Common myeloid progenitor, CD34-positive (primary cell): ENCODE results near the gene ADGRL3.

ENCODE experiments used
- CTCF ChIA-PET: fragments of 350-600 bp; sonication (Branson Sonifier 250); formaldehyde crosslinking; loops from one replicate; lab custom pipeline; 2021; ENCODE audit warnings: antibody characterized with exemption; lab: Charles Lee
- POLR2A ChIA-PET: fragments of 350-600 bp; sonication (Branson Sonifier 250); formaldehyde crosslinking; loops from one replicate; lab custom pipeline; 2021; ENCODE audit warnings: antibody characterized with exemption; lab: Charles Lee
- DNase-seq, 3 donors: peaks; one replicate each; pipeline versions ENCODE4 v3.0.0 to v3.0.0-alpha.2; 2013
- H3K27ac ChIP-seq, 2 experiments: 1 replicate in 1 of 2; 2 replicates in 1 of 2; pipeline ENCODE4 v1.7.0; 2013; ENCODE audit warnings: inconsistent platforms in 2 of 2, low read length in 2 of 2, mild to moderate bottlenecking in 2 of 2, low read depth in 1 of 2, moderate library complexity in 1 of 2; ENCODE audit not compliant: severe bottlenecking in 2 of 2, insufficient read depth in 1 of 2, poor library complexity in 1 of 2
- H3K27me3 ChIP-seq, 5 experiments: replicated peaks in 2 of 5; 1 replicate in 3 of 5; 2 replicates in 2 of 5; pipeline versions ENCODE4 v1.6.1 to v1.7.0; 2013; ENCODE audit warnings: low read length in 4 of 5, mild to moderate bottlenecking in 2 of 5, moderate library complexity in 2 of 5, inconsistent platforms in 1 of 5; ENCODE audit not compliant: insufficient read depth in 5 of 5, control insufficient read depth in 4 of 5
- H3K36me3 ChIP-seq, 4 experiments: 1 replicate in 2 of 4; 2 replicates in 2 of 4; pipeline versions ENCODE4 v1.6.1 to v1.7.0; 2013; ENCODE audit warnings: low read length in 3 of 4, control low read depth in 1 of 4, mild to moderate bottlenecking in 1 of 4; ENCODE audit not compliant: control insufficient read depth in 4 of 4, insufficient read depth in 4 of 4
- H3K4me1 ChIP-seq, 4 experiments: 1 replicate in 3 of 4; 2 replicates in 1 of 4; pipeline versions ENCODE4 v1.6.1 to v1.7.1; 2013; ENCODE audit warnings: low read length in 3 of 4, mild to moderate bottlenecking in 3 of 4, control low read depth in 1 of 4, inconsistent platforms in 1 of 4, moderate library complexity in 1 of 4; ENCODE audit not compliant: control insufficient read depth in 4 of 4, insufficient read depth in 4 of 4; ENCODE audit errors: control extremely low read depth in 1 of 4
- H3K4me3 ChIP-seq, 7 experiments: 1 replicate in 4 of 7; 2 replicates in 3 of 7; pipeline versions ENCODE4 v1.5.1 to v1.7.0; 2013; ENCODE audit warnings: mild to moderate bottlenecking in 7 of 7, low read length in 6 of 7, moderate library complexity in 6 of 7, inconsistent platforms in 2 of 7, low read depth in 2 of 7, control low read depth in 1 of 7; ENCODE audit not compliant: insufficient read depth in 4 of 7, control insufficient read depth in 1 of 7; ENCODE audit errors: extremely low read depth in 1 of 7
- H3K9me3 ChIP-seq, 5 experiments: 1 replicate in 4 of 5; 2 replicates in 1 of 5; pipeline versions ENCODE4 v1.6.1 to v1.7.1; 2013; ENCODE audit warnings: low read length in 4 of 5, mild to moderate bottlenecking in 2 of 5, inconsistent platforms in 1 of 5, low read depth in 1 of 5, moderate library complexity in 1 of 5; ENCODE audit not compliant: control insufficient read depth in 4 of 5, insufficient read depth in 2 of 5; ENCODE audit errors: control extremely low read depth in 1 of 5
- WGBS: methylation state at CpG from one replicate; pipeline ENCODE4 v1.1.5; 2013; ENCODE audit not compliant: insufficient coverage; 5-methylcytosine and 5-hydroxymethylcytosine counted together

The ADGRL3 gene

DNA sequence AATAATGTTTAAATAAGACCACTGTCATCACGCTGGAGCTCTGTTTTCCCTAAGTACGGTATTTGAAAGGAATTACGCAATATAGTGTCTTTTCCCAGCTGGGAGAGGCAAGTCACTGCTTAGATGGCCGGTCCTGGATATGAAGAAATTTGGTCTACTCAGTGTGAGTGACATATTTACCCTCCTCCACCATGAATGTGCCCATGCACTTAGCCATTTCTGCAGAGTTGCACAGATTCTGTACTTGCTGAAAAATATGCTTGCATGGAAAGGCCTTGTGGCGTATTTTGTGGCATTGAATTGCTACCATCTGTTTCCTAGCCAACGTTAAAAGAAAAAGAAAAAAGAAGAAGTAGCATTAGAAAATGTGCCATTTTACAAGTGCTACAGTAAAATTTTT is 73.1 kb downstream of the ADGRL3 start:
- CTCF ChIA-PET, result interaction anchor here (1.1 kb wide), 1 partner anchor 20 kb away, joined by 3 read pairs; no protein-coding TSS in a partner anchor
- Histone ChIP-seq H3K4me1 (peaks cover 0 to 32% (median 17%) of the 10 kb centered on the region in 4 experiments), H3K9me3 (no peaks in the 10 kb centered on the region), H3K27me3 (peaks cover 0 to 13% (median 0%) of the 10 kb centered on the region in 5 experiments), H3K4me3 (no peak overlapping the region), H3K36me3 (no peaks in the 10 kb centered on the region), H3K27ac (no peak overlapping the region)
- 0% methylated on average over 1 of the region's 6 CpGs for WGBS
- DNase-seq, result peak; percentile 83 to 96 (median 94)
- POLR2A ChIA-PET, result no interaction called here

GRCh38 chr4:61274286-61274685 is 74.2 kb downstream of the ADGRL3 start:
- Histone ChIP-seq H3K27ac (no peak overlapping the region), H3K27me3 (peaks cover 0 to 13% (median 0%) of the 10 kb centered on the region in 5 experiments), H3K9me3 (no peaks in the 10 kb centered on the region), H3K4me3 (no peak overlapping the region), H3K36me3 (no peaks in the 10 kb centered on the region), H3K4me1 (peaks cover 0 to 25% (median 13%) of the 10 kb centered on the region in 4 experiments)
- DNase-seq, result no peak
- CTCF ChIA-PET, result no interaction called here
- WGBS, result no CpG with 5 or more reads among the region's 1 CpG
- POLR2A ChIA-PET, result no interaction called here

- Histone ChIP-seq H3K27me3 (peaks cover 0 to 13% (median 0%) of the 10 kb centered on the region in 5 experiments), H3K27ac (no peak overlapping the region), H3K4me3 (no peak overlapping the region), H3K9me3 (no peaks in the 10 kb centered on the region), H3K36me3 (no peaks in the 10 kb centered on the region), H3K4me1 (peaks cover 0 to 25% (median 13%) of the 10 kb centered on the region in 4 experiments)
- CTCF ChIA-PET, result no interaction called here
- 33% methylated on average over 2 of the region's 2 CpGs for WGBS
- POLR2A ChIA-PET, result no interaction called here
- DNase-seq, result peak in 2 of 3 donors; percentile 28 to 40
Observed at GRCh38 chr4:61275241-61275640, 75.1 kb downstream of the ADGRL3 start.

GRCh38 chr4:61276029-61276428 is 75.9 kb downstream of the ADGRL3 start:
- no peak overlapping the region for H3K4me3 ChIP-seq
- peaks cover 0 to 10% (median 0%) of the 10 kb centered on the region in 5 experiments for H3K27me3 ChIP-seq
- no peaks in the 10 kb centered on the region for H3K36me3 ChIP-seq
- POLR2A ChIA-PET, result no interaction called here
- WGBS, result 100% methylated on average over 1 of the region's 1 CpG
- no peak overlapping the region for H3K27ac ChIP-seq
- H3K9me3 ChIP-seq, result no peaks in the 10 kb centered on the region
- CTCF ChIA-PET, result no interaction called here
- peaks cover 0 to 25% (median 13%) of the 10 kb centered on the region in 4 experiments for H3K4me1 ChIP-seq
- no peak for DNase-seq

- no peaks in the 10 kb centered on the region for H3K9me3 ChIP-seq
- H3K4me1 ChIP-seq, result peaks cover 0 to 17% (median 10%) of the 10 kb centered on the region in 4 experiments
- H3K36me3 ChIP-seq, result no peaks in the 10 kb centered on the region
- ChIA-PET POLR2A (interaction anchor here (0.6 kb wide), 1 partner anchor 24 kb away, joined by 3 read pairs; no protein-coding TSS in a partner anchor), CTCF (no interaction called here)
- no peak overlapping the region for H3K27ac ChIP-seq
- WGBS, result 100% methylated on average over 2 of the region's 5 CpGs
- H3K27me3 ChIP-seq, result no peaks in the 10 kb centered on the region
- DNase-seq, result no peak
- H3K4me3 ChIP-seq, result no peak overlapping the region
Observed at GRCh38 chr4:61277785-61278760, 77.9 kb downstream of the ADGRL3 start.

DNA sequence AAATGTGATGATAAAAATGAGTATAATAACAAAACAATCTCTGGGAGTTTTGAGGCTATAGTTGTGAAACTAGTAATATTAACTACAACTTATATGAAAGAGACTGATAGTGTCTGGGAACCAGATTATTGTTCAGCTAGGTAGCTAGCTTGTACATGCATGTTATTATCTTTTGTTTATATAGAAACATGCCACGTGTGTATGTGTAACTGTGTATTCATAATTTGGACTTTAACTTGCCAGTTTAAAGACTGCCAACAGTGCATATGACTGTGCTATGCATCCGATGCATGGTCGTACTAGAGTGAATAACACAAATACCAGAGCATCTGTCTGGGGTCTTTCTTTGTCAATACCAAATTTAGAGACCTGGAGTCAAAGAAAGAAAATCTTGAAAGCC is 92.2 kb downstream of the ADGRL3 start:
- WGBS, result 100% methylated on average over 2 of the region's 3 CpGs
- Histone ChIP-seq H3K36me3 (no peaks in the 10 kb centered on the region), H3K9me3 (no peaks in the 10 kb centered on the region), H3K27ac (no peak overlapping the region), H3K27me3 (peaks cover 0 to 3% (median 0%) of the 10 kb centered on the region in 5 experiments), H3K4me1 (no peaks in the 10 kb centered on the region), H3K4me3 (no peak overlapping the region)
- CTCF ChIA-PET, result no interaction called here
- POLR2A ChIA-PET, result no interaction called here
- no peak for DNase-seq
